GM06990 (cell line): ENCODE results near the gene BBS5.
"Not testable (repeated sequence)": the region's sequence is repeated elsewhere in the genome, so short reads cannot be mapped to it uniquely, and the experiment has no call there.

ENCODE experiments used
- DNase-seq: peaks from one replicate; pipeline ENCODE4 v3.0.0-alpha.2; 2011; ENCODE audit not compliant: insufficient read length; ENCODE audit errors: extremely low read depth
- H3K27me3 ChIP-seq: replicated peaks from 2 replicates; pipeline ENCODE4 v1.6.0; 2011; ENCODE audit warnings: low read length; ENCODE audit not compliant: control insufficient read depth, insufficient read depth
- H3K36me3 ChIP-seq: 2 replicates; pipeline ENCODE4 v1.5.1; 2011; ENCODE audit warnings: low read length; ENCODE audit not compliant: control insufficient read depth, insufficient read depth
- H3K4me3 ChIP-seq: replicated peaks from 2 replicates; pipeline ENCODE4 v1.5.1; 2011; ENCODE audit warnings: low read depth, mild to moderate bottlenecking, control low read depth, low read length
- TF ChIP-seq, protein P1 (sequence below): IDR thresholded peaks from 2 replicates; pipeline ENCODE4 v1.5.1; 2011; ENCODE audit warnings: low read length, control low read depth, mild to moderate bottlenecking, inconsistent platforms; ENCODE audit not compliant: insufficient read depth, poor library complexity, severe bottlenecking

The BBS5 gene

DNA sequence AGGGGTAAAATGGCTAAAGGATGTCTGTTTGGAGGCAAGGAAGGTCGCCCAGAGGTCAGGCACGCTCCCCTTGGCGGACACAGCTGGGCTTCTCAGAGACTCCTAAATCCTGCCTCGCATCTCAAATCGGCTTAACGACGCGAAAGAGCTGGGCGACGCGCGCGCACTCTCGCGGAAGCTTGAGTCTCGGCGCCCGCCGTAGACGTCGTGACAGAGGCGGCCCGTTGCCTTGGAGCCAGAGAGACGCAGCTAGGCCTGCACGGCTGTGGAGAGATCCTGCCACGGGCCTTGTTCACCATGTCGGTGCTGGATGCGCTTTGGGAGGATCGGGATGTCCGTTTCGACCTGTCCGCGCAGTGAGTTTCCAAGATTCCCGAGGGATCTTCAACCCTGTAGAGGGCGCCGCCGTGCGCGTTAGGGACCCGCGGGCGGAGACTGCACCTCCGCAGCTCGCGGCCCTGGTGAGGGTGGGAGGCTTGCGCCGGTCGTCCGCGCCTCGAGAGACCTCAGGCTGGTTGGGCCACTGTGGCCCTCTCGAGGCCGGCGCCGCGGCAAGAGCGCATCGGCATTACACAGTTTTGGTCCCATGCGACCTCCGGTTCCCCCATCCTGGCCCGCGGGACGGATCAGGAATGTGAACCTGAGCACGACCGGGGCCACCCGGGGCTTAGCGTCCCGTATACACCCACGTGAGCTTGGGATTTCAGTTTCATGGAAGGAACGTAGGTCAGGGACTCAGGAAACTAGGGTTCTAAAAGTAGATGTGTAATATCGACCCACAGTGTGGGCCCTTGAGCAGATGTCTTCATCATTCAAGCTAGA is at the start of gene BBS5:
BBS5 (plus strand) TSS at position 238 of the 822 bp plus-strand sequence; CDS start at position 298, 60 bp downstream.
- H3K36me3 ChIP-seq, result no peaks in the 10 kb centered on the region
- DNase-seq, result peak; percentile 82
- no peaks in the 10 kb centered on the region for H3K27me3 ChIP-seq
- TF ChIP-seq, protein P1, sequence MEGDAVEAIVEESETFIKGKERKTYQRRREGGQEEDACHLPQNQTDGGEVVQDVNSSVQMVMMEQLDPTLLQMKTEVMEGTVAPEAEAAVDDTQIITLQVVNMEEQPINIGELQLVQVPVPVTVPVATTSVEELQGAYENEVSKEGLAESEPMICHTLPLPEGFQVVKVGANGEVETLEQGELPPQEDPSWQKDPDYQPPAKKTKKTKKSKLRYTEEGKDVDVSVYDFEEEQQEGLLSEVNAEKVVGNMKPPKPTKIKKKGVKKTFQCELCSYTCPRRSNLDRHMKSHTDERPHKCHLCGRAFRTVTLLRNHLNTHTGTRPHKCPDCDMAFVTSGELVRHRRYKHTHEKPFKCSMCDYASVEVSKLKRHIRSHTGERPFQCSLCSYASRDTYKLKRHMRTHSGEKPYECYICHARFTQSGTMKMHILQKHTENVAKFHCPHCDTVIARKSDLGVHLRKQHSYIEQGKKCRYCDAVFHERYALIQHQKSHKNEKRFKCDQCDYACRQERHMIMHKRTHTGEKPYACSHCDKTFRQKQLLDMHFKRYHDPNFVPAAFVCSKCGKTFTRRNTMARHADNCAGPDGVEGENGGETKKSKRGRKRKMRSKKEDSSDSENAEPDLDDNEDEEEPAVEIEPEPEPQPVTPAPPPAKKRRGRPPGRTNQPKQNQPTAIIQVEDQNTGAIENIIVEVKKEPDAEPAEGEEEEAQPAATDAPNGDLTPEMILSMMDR, result peak; percentile 65
- peak within 1 kb of the TSS; percentile 80 for H3K4me3 ChIP-seq

DNA sequence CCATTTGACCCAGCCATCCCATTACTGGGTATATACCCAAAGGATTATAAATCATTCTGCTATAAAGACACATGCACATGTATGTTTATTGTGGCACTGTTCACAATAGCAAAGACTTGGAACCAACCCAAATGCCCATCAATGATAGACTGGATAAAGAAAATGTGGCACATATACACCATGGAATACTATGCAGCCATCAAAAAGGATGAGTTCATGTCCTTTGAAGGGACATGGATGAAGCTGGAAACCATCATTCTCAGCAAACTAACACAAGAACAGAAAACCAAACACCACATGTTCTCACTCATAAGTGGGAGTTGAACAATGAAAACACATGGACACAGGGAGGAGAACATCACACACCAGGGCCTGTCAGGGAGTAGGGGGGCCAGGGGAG is 47.5 kb upstream of the BBS5 start:
- not testable (repeated sequence) for H3K4me3 ChIP-seq, DNase-seq, H3K36me3 ChIP-seq, H3K27me3 ChIP-seq

DNA sequence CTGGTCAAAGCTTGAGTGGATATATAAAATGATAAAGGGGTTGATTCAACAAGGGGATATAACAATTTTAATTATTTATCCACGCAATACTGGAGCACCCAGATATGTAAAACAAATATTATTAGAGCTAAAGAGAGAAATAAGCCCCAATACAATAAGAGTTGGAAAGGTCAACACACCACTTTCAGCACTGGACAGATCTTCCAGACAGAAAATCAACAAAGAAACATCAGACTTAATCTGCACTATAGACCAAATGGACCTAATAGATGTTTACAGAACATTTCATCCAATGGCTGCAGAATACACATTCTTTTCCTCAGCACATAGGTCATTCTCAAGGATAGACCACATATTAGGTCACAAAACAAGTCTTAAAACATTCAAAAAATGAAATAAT is 45.1 kb upstream of the BBS5 start:
- not testable (repeated sequence) for DNase-seq, H3K27me3 ChIP-seq, H3K4me3 ChIP-seq, H3K36me3 ChIP-seq

DNA sequence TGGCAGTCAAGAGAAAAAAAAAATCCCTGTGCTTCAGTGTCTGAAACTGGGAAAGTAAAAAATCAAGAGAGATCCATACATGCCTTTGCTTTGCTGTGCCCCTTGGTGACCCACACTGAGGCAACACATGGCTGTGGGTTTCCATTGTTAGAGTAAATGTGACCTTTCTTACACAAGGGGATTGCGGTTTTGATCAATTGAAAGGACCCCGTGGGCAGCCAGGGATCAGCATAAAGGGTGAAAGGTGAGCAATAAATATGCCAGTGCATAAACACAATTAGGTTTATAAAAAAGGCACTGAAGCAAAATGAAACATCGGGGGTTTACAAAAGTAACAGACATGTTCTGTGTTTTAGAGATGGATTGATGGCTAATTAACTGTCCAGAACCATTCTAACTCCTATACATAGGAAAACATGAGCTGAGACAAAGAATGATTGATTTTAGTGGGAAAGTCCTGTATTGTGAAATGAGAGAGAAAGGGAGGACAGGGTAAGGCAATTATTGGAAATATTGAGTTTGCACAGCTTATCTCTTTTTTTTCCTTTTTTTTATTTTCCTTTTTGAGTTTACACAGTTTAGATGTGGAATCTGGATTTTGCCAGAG is 40.7 kb upstream of the BBS5 start:
- DNase-seq, result no peak
- Histone ChIP-seq H3K4me3 (no peak overlapping the region), H3K27me3 (no peaks in the 10 kb centered on the region), H3K36me3 (no peaks in the 10 kb centered on the region)
- TF ChIP-seq, protein P1, result no peak

DNA sequence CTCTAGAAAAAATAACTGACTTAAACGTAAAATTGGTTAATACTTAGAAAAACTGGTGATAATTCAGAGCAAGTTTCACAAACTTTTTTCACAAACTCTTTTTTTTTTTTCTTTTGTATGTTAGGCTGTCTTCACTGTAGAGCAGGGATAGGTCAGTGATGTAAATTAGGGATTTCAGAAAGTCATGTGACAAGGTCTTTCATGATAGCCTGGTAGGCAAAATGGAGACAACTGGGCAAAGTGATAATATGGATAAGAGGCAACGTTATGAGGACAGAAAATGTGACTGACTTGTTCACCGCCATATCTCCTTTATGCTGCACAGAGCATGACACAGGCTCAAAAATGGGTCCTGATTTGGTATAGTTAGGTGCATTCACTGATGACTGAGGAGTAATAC is 39.4 kb upstream of the BBS5 start:
- Histone ChIP-seq H3K36me3 (no peaks in the 10 kb centered on the region), H3K27me3 (no peaks in the 10 kb centered on the region), H3K4me3 (no peak overlapping the region)
- TF ChIP-seq, protein P1, result no peak
- DNase-seq, result no peak

DNA sequence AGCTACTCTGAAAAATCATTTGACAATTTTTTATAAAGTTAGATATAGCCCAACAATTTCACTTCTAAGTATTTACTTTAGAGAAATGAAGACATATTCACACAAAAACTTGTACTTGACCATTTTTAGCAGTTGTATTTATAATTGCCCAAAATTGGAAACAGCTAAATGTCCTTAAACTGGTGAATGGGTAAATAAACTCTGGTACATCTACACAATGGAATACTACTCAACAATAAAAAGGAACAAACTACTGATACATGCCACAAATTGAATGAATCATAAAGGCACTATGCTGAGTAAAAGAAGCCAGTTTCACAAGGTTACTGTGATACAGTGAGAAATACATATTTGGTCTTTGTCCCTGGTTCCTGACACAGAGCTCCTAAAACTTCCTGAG is 32.8 kb upstream of the BBS5 start:
- TF ChIP-seq, protein P1, result no peak
- H3K27me3 ChIP-seq, result no peaks in the 10 kb centered on the region
- no peak for DNase-seq
- H3K36me3 ChIP-seq, result no peaks in the 10 kb centered on the region
- H3K4me3 ChIP-seq, result no peak overlapping the region

DNA sequence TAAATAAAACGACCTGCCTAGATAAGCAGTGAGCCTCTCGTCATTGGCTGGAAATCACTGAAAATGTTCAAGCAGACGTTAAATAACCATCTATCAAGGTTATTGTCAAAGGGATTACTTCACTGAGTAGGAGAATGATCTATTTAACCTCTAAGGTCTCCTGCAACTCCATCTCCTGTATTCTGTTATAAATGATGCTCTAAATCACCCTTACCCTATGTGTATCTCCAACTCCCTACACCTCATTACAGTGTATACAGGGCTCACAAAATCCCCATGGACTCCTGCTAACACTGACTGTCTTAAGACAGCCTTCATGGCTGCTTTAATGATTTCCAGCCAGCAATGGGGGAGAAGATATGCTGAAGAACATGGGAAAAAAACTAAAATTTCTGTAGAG is 31.0 kb upstream of the BBS5 start:
- TF ChIP-seq, protein P1, result no peak
- Histone ChIP-seq H3K27me3 (no peaks in the 10 kb centered on the region), H3K4me3 (no peak overlapping the region), H3K36me3 (no peaks in the 10 kb centered on the region)
- DNase-seq, result no peak
